K562 (cell line): ENCODE results near the gene IFNGR2. TPM values are rescaled to one million over a fixed set of nuclear protein-coding genes. Genes with fewer than 3 reads are reported as not detected.

Source experiments
- ATAC-seq: fragments of 200-7000 bp; cut with Tn5 transposase; 3 replicates; pipeline ENCODE4 v1.9.1; 2020; ENCODE audit warnings: moderate library complexity
- BruUV-seq: library from RNA; stranded (reverse); fragments of 400-500 nt; replicated peaks from 2 replicates; lab custom pipeline; 2021; lab: Mats Ljungman, UMichigan
- CTCF ChIA-PET: fragments of 300-600 bp; formaldehyde crosslinking; extraction: SDS; loops from one replicate; lab custom pipeline; 2021; ENCODE audit warnings: low intra/inter-chr PET ratio; lab: Yijun Ruan, JAX
- POLR2A ChIA-PET: fragments of 300-600, 350-650 bp; sonication (Branson Sonifier 250); formaldehyde crosslinking; extraction: SDS; loops from one replicate; lab custom pipeline; 2021; ENCODE audit warnings: antibody characterized with exemption, inconsistent platforms; lab: Yijun Ruan, JAX
- DNase-seq, 4 experiments: peaks; one replicate each; pipeline versions ENCODE4 v3.0.0 to v3.0.0-alpha.2; 2011 to 2018; ENCODE audit warnings: low spot score in 3 of 4, mixed read lengths in 3 of 4; ENCODE audit errors: extremely low read depth in 1 of 4
- FAIRE-seq: peaks from 2 replicates; lab custom pipeline; 2011; peaks lifted over from hg19 to GRCh38; lab: Jason Lieb, UNC
- H2AFZ ChIP-seq: 2 replicates; pipeline ENCODE4 v1.6.0; 2011; ENCODE audit warnings: low read depth, low read length, control low read depth, inconsistent platforms
- H3K27ac ChIP-seq: fragments of 200-600 bp; 3 replicates; pipeline ENCODE4 v1.8.0; 2011; ENCODE audit warnings: low read depth, mild to moderate bottlenecking, control low read depth, inconsistent platforms, low read length, moderate library complexity, mixed read lengths; ENCODE audit errors: extremely low read depth
- H3K27me3 ChIP-seq, 2 experiments: fragments of 300-600 bp in 1 of 2; 2 replicates in 1 of 2; 3 replicates in 1 of 2; pipeline versions ENCODE4 v1.6.0 to v1.8.0; 2011; ENCODE audit warnings: inconsistent platforms in 2 of 2, low read length in 2 of 2, mild to moderate bottlenecking in 1 of 2, mixed read lengths in 1 of 2, moderate library complexity in 1 of 2; ENCODE audit not compliant: control insufficient read depth in 2 of 2, insufficient read depth in 2 of 2
- H3K36me3 ChIP-seq: fragments of 300-600 bp; 3 replicates; pipeline ENCODE4 v1.8.0; 2011; ENCODE audit warnings: mild to moderate bottlenecking, low read length, inconsistent platforms; ENCODE audit not compliant: control insufficient read depth, insufficient read depth
- H3K4me1 ChIP-seq, 2 experiments: fragments of 200-600 bp in 1 of 2; replicated peaks in 1 of 2; 2 replicates in 1 of 2; 3 replicates in 1 of 2; pipeline versions ENCODE4 v1.5.1 to v1.8.0; 2011; ENCODE audit warnings: inconsistent platforms in 2 of 2, low read length in 2 of 2, mild to moderate bottlenecking in 1 of 2, mixed read lengths in 1 of 2, moderate library complexity in 1 of 2; ENCODE audit not compliant: control insufficient read depth in 2 of 2, insufficient read depth in 2 of 2
- H3K4me2 ChIP-seq: 2 replicates; pipeline ENCODE4 v1.6.1; 2011; ENCODE audit warnings: low read length, control low read depth, inconsistent platforms, mixed read lengths; ENCODE audit not compliant: insufficient read depth
- H3K4me3 ChIP-seq: fragments of 200-600 bp; sonication (generic), shearing (Covaris generic); 2 replicates; pipeline ENCODE4 v1.5.1; 2016; ENCODE audit warnings: control low read depth, inconsistent platforms
- H3K79me2 ChIP-seq: fragments of 200-600 bp; 3 replicates; pipeline ENCODE4 v1.8.0; 2011; ENCODE audit warnings: low read length, inconsistent platforms; ENCODE audit not compliant: control insufficient read depth, insufficient read depth
- H3K9ac ChIP-seq, 2 experiments: 2 replicates each; pipeline versions ENCODE4 v1.6.0 to v1.6.1; 2011; ENCODE audit warnings: low read depth in 2 of 2, low read length in 2 of 2, control low read depth in 1 of 2, inconsistent platforms in 1 of 2, mild to moderate bottlenecking in 1 of 2, mixed read lengths in 1 of 2; ENCODE audit not compliant: insufficient read depth in 1 of 2
- H3K9me1 ChIP-seq: one replicate; pipeline ENCODE4 v1.6.0; 2011; ENCODE audit warnings: inconsistent platforms, mild to moderate bottlenecking, low read length, moderate library complexity; ENCODE audit not compliant: control insufficient read depth, insufficient read depth
- H3K9me3 ChIP-seq: replicated peaks from 2 replicates; pipeline ENCODE4 v1.5.1; 2011; ENCODE audit warnings: low read depth, low read length, inconsistent platforms; ENCODE audit not compliant: control insufficient read depth, insufficient read depth
- H4K20me1 ChIP-seq: replicated peaks from 2 replicates; pipeline ENCODE4 v1.6.1; 2011; ENCODE audit warnings: low read length, inconsistent platforms, mixed read lengths; ENCODE audit not compliant: control insufficient read depth, insufficient read depth
- ATF6 ChIP-seq: sonication (generic); formaldehyde crosslinking; IDR thresholded peaks from 2 replicates; pipeline ENCODE4 v1.4.0; 2020; ENCODE audit warnings: mild to moderate bottlenecking, missing genetic modification reagents
- ELK3 ChIP-seq: fragments of 450-650 bp; formaldehyde crosslinking; IDR thresholded peaks from 2 replicates; pipeline ENCODE4 v1.4.0; 2020; ENCODE audit warnings: mild to moderate bottlenecking
- HINFP ChIP-seq: fragments of 450-650 bp; conservative IDR thresholded peaks from 2 replicates; pipeline ENCODE4 v1.6.1; 2016; ENCODE audit warnings: missing genetic modification characterization, low read depth, mild to moderate bottlenecking, control low read depth, missing compliant biosample characterization
- RBM15 ChIP-seq: fragments of 200-400 bp; formaldehyde crosslinking; IDR thresholded peaks from 2 replicates; pipeline ENCODE4 v1.6.1; 2018; ENCODE audit warnings: mild to moderate bottlenecking, low read length, moderate library complexity; ENCODE audit not compliant: insufficient read depth
- RFX7 ChIP-seq: fragments of 250-450 bp; sonication (Bioruptor Pico); IDR thresholded peaks from 2 replicates; pipeline ENCODE4 v1.5.1; 2021; ENCODE audit warnings: mild to moderate bottlenecking
- TBP ChIP-seq: optimal IDR thresholded peaks from 2 replicates; pipeline ENCODE3; 2011; ENCODE audit warnings: low read depth, low read length, improper control_type of control experiment
- TFAM ChIP-seq: fragments of 250-450 bp; sonication (Bioruptor Pico); conservative IDR thresholded peaks from 2 replicates; pipeline ENCODE4 v1.5.0; 2021; ENCODE audit warnings: mild to moderate bottlenecking, moderate library complexity
- ZBED1 ChIP-seq: IDR thresholded peaks from 2 replicates; pipeline ENCODE4 v1.6.1; 2014
- ZNF707 ChIP-seq: fragments of 250-450 bp; sonication (Bioruptor Pico); conservative IDR thresholded peaks from 2 replicates; pipeline ENCODE4 v1.8.0; 2022; ENCODE audit warnings: inconsistent platforms, mild to moderate bottlenecking, moderate library complexity
- ZNF780A ChIP-seq: fragments of 250-450 bp; sonication (Bioruptor Pico); IDR thresholded peaks from 2 replicates; pipeline ENCODE4 v1.5.0; 2021; ENCODE audit warnings: mild to moderate bottlenecking
- WGBS: fragments of 100-300 bp; shearing (Covaris generic); methylation state at CpG from one replicate; pipeline ENCODE4 v1.1.6; 2016; ENCODE audit warnings: low coverage, mixed read lengths; ENCODE audit not compliant: insufficient coverage; ENCODE audit errors: missing lambda C conversion rate; 5-methylcytosine and 5-hydroxymethylcytosine counted together
- in situ Hi-C: fragments of 300-500 bp; cut with MboI; formaldehyde crosslinking; loops from 4 replicates; pipeline ENCODE4 v1.15.0; 2018; ENCODE audit warnings: inconsistent platforms, mixed read lengths
- intact Hi-C: fragments of 100-400 bp; cut with micrococcal nuclease; formaldehyde crosslinking; loops from 2 replicates; pipeline ENCODE4 v1.14.2; 2022
- polyA plus RNA-seq, 8 experiments: library from polyadenylated mRNA; depleted of rRNA in 4 of 8; stranded (reverse) in 5 of 8; unstranded in 3 of 8; fragments of >200 nt; fragmentation: Nextera tagmentation in 2 of 8; fragmentation: Illumina TruSeq in 1 of 8; extraction: Ambion mirVana in 2 of 8; extraction: Trizol in 1 of 8; gene quantifications; 2 replicates each; pipeline versions ENCODE4 v1.2.1 to v1.2.3, GENCODE V29; 2011 to 2014; ENCODE audit warnings: inconsistent platforms in 1 of 8, missing spikeins in 1 of 8
- total RNA-seq, 7 experiments: library from RNA; depleted of rRNA in 6 of 7; stranded (reverse); fragments of >200 nt in 6 of 7; fragmentation: Illumina TruSeq in 2 of 7; extraction: Trizol in 2 of 7; gene quantifications; 2 replicates each; pipeline versions ENCODE4 v1.2.1 to v1.2.3, GENCODE V29; 2011 to 2021; ENCODE audit warnings: low replicate concordance in 1 of 7

IFNGR2 gene
- total and polyA plus RNA-seq, 9 of the 15 experiments (the other 6 are each of a cell fraction or from before 2014, with no cell fraction given): 6.7 to 58.0 (median 28.5) TPM

- H3K4me2 ChIP-seq: no peak overlapping the region
- no peaks in the 10 kb centered on the region for H3K9me3 ChIP-seq
- peaks cover 26% of the 10 kb centered on the region; the same call in 1 of the 3 replicates for H3K36me3 ChIP-seq
- 77% methylated on average over 11 of the region's 11 CpGs for WGBS
- peaks cover 0 to 4% of the 10 kb centered on the region in 2 experiments; a peak in 2 of 5 replicates for H3K4me1 ChIP-seq
- FAIRE-seq (no peak), ATAC-seq (no peak), DNase-seq (no peak)
- H3K9me1 ChIP-seq: no peaks in the 10 kb centered on the region
- TF ChIP-seq HINFP (tag): no peak
- no peak for TF ChIP-seq ATF6 (CRISPR knock-in tag)
- TF ChIP-seq ELK3 (CRISPR knock-in tag): no peak
- TF ChIP-seq ZNF707 (CRISPR knock-in tag): no peak
- no peak for TF ChIP-seq RBM15
- no peak for TF ChIP-seq ZBED1
- no peak for TF ChIP-seq TBP
- no peak for TF ChIP-seq ZNF780A (CRISPR knock-in tag)
- no peak for TF ChIP-seq TFAM (CRISPR knock-in tag)
- TF ChIP-seq RFX7 (CRISPR knock-in tag): no peak
- no peaks in the 10 kb centered on the region for H3K27me3 ChIP-seq
- no peak overlapping the region for H3K9ac ChIP-seq
- POLR2A ChIA-PET: interaction anchor here (0.6 to 1.1 kb wide), 4 partner anchors 8 to 239 kb away, joined by 3 to 4 read pairs (median 3); no protein-coding TSS in a partner anchor
- no TSS peak for BruUV-seq
- H3K27ac ChIP-seq: no peak overlapping the region
- intact Hi-C loops (no loop called here), in situ Hi-C loops (no loop called here)
- no peaks in the 10 kb centered on the region for H4K20me1 ChIP-seq
- CTCF ChIA-PET: no interaction called here
- H3K79me2 ChIP-seq: no peaks in the 10 kb centered on the region
- H3K4me3 ChIP-seq: no peak overlapping the region
- no peak overlapping the region for H2AFZ ChIP-seq
Observed at GRCh38 chr21:33355996-33356395, 47.2 kb upstream of the IFNGR2 start.
